Effector memory CD8-positive, alpha-beta T cell (primary cell): ENCODE data around the gene FOXF2.

Experiments
- ATAC-seq: fragments of 150-1000 bp; cut with Tn5 transposase; replicated peaks from 2 replicates; pipeline ENCODE4 v1.10.0; 2021; ENCODE audit warnings: mild to moderate bottlenecking, moderate library complexity
- DNase-seq, 3 experiments: peaks; one replicate each; pipeline ENCODE4 v3.0.0; 2021
- H3K27ac Mint-ChIP-seq, 2 donors: one replicate each; pipeline ENCODE4 v1.8.0; 2022; ENCODE audit warnings: mild to moderate bottlenecking in 2 of 2, mixed read lengths in 2 of 2, moderate library complexity in 2 of 2
- H3K27me3 Mint-ChIP-seq, 2 donors: one replicate each; pipeline ENCODE4 v1.8.0; 2022; ENCODE audit warnings: mixed read lengths in 2 of 2
- H3K36me3 Mint-ChIP-seq: one replicate; pipeline ENCODE4 v1.8.0; 2022; ENCODE audit warnings: mild to moderate bottlenecking, moderate library complexity, mixed read lengths; ENCODE audit not compliant: insufficient read depth
- H3K4me1 Mint-ChIP-seq, 2 donors: one replicate each; pipeline ENCODE4 v1.8.0; 2022; ENCODE audit warnings: low read depth in 2 of 2, mixed read lengths in 2 of 2
- H3K4me3 Mint-ChIP-seq, 2 donors: one replicate each; pipeline ENCODE4 v1.8.0; 2022; ENCODE audit warnings: mild to moderate bottlenecking in 2 of 2, mixed read lengths in 2 of 2, moderate library complexity in 2 of 2
- H3K9me3 Mint-ChIP-seq, 2 donors: one replicate each; pipeline ENCODE4 v1.8.0; 2022; ENCODE audit warnings: mixed read lengths in 2 of 2

Gene FOXF2

DNA sequence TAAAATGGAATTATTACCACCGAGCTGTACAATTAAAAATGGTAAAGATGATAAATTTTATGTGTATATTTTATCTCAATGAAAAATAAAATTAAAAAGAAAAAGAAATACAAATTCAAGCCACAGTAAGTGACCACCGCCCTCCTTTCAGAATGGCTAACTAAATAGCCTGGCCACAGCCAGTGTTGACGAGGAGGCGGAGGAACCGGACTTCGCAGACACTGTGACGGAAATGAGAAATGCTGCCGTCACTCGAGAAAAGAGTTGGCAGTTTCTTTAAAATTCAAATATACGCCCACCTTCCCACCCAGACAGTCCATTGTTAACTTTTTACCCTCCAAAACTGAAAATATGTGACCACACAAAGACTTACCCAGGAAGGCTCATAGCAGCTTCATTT, 50.0 kb downstream of the FOXF2 start:
- DNase-seq (no peak), ATAC-seq (no peak)
- H3K4me3 Mint-ChIP-seq, result no peak overlapping the region
- H3K27me3 Mint-ChIP-seq, result peaks cover 47 to 51% of the 10 kb centered on the region in 2 donors
- H3K4me1 Mint-ChIP-seq, result peaks cover 1 to 7% of the 10 kb centered on the region in 2 donors
- H3K36me3 Mint-ChIP-seq, result no peaks in the 10 kb centered on the region
- H3K9me3 Mint-ChIP-seq, result no peaks in the 10 kb centered on the region
- no peak overlapping the region for H3K27ac Mint-ChIP-seq

DNA sequence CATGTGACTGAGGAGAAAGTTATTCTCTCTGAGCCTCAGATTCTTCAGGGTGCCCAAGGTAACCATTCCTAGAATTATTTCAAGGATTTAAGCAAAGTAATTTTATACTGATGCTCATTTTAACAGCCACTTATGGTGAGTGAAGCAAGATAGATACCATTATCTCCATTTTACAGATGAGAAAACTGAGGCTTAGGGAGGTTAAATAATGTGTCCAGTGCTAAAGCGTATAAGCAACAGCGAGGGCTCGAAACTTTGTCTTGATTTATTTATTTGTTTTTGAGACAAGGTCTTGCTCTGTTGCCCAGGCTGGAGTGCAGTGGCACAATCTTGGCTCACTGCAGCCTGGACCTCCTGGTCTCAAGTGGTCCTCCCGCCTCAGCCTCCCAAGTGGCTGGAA, 53.6 kb downstream of the FOXF2 start:
- DNase-seq, result no peak
- no peak overlapping the region for H3K27ac Mint-ChIP-seq
- no peaks in the 10 kb centered on the region for H3K36me3 Mint-ChIP-seq
- H3K4me3 Mint-ChIP-seq, result no peak overlapping the region
- H3K9me3 Mint-ChIP-seq, result no peaks in the 10 kb centered on the region
- no peaks in the 10 kb centered on the region for H3K4me1 Mint-ChIP-seq
- H3K27me3 Mint-ChIP-seq, result peaks cover 30 to 44% of the 10 kb centered on the region in 2 donors
- ATAC-seq, result no peak
